ENCODE results near the gene PPT1. TPM values are rescaled to one million over a fixed set of nuclear protein-coding genes. Genes with fewer than 3 reads are reported as not detected.
A peak's percentile ranks its signal among the peaks of the same experiment; 100 is the strongest.
"Not testable (repeated sequence)": the region's sequence is repeated elsewhere in the genome, so short reads cannot be mapped to it uniquely, and the experiment has no call there.

Gene PPT1
- total RNA-seq, 1 donor from 2014 or later = 37.7 TPM

DNA sequence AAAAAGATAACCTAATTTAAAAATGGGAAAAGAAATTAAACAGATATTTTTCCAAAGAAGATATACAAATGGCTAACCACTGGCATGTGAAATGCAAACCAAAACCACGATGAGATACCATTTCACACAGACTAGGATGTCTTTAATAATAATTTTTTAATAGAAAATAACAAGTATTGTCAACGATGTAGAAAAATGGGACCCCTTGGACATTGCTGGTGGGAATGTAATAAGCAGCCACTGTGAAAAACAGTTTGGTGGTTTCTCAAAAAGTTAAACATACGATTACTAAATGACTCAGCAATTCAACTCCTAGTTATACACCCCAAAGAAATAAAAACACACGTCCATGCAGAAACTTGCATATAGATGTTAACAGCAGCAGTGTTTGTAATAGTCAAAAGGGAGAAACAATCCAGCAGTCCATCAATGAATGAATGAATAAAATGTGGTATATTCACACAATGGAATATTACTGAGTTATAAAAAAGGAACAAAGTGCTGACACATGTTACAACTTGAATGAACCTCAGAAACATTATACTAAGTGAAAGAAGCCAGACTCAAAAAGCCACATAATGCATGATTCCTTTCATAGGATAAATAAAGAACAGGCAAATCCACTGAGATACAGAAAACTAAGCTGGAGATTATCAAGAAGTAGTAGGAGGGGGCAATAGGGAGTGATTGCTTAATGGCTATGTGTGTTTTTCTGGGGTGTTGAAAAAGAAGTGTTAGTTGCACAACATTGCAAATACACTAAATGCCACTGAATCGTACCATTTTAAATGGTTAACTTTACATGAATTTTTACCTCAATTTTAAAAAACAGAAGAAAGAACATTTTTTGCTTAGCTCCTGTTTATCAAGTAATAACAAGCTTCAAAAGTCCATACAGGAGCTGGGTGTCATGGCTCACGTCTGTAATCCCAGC, 4.1 kb downstream of the PPT1 start:
- intact Hi-C loops (cut with micrococcal nuclease) = no loop called here
- TF ChIP-seq CTCF (IDR thresholded peaks at IDR 0.05; ENCODE audit: borderline replicate concordance) = no peak
- Histone ChIP-seq H3K27me3 (ENCODE audit: low read depth) (no peaks in the 10 kb centered on the region), H3K9me3 (replicated peaks) (no peaks in the 10 kb centered on the region), H3K27ac (replicated peaks) (no peak overlapping the region), H3K4me1 (peaks cover 22% of the 10 kb centered on the region), H3K4me3 (no peak overlapping the region), H3K36me3 (peaks cover 37% of the 10 kb centered on the region)
- DNase-seq = no peak

DNA sequence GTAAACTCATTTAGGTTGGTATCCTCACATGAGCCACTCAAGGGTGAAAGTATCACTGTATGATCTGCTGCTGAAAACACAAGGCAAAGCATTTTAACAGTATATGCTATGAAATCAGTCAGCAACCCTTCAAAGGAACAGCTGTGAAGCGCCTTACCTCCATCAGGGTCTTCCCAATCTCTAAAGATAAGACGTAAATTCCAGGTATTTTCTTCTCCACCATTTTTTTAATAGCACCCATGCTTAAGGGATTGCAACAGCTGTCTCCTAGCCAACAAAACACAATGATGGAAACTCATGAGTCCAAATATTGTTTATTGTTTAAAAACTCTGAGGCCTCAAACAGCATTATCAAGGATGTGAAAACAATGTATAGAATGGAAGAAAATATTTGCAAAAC, 4.8 kb downstream of the PPT1 start:
- no peak for TF ChIP-seq CTCF (IDR thresholded peaks at IDR 0.05; ENCODE audit: borderline replicate concordance)
- intact Hi-C loops (cut with micrococcal nuclease) = no loop called here
- Histone ChIP-seq H3K36me3 (peaks cover 45% of the 10 kb centered on the region), H3K27ac (replicated peaks) (no peak overlapping the region), H3K4me3 (no peak overlapping the region), H3K4me1 (peaks cover 16% of the 10 kb centered on the region), H3K9me3 (replicated peaks) (no peaks in the 10 kb centered on the region), H3K27me3 (ENCODE audit: low read depth) (no peaks in the 10 kb centered on the region)
- no peak for DNase-seq

- H3K27me3 ChIP-seq (ENCODE audit: low read depth) = no peaks in the 10 kb centered on the region
- H3K4me1 ChIP-seq = peaks cover 2% of the 10 kb centered on the region
- no peak for DNase-seq
- H3K9me3 ChIP-seq (replicated peaks) = no peaks in the 10 kb centered on the region
- TF ChIP-seq CTCF (IDR thresholded peaks at IDR 0.05; ENCODE audit: borderline replicate concordance) = no peak
- H3K27ac ChIP-seq (replicated peaks) = no peak overlapping the region
- H3K36me3 ChIP-seq = peaks cover 58% of the 10 kb centered on the region
- no peak overlapping the region for H3K4me3 ChIP-seq
- intact Hi-C loops (cut with micrococcal nuclease) = no loop called here
These were observed 6.2 kb downstream of the PPT1 start for GRCh38 chr1:40090652-40091355.

DNA sequence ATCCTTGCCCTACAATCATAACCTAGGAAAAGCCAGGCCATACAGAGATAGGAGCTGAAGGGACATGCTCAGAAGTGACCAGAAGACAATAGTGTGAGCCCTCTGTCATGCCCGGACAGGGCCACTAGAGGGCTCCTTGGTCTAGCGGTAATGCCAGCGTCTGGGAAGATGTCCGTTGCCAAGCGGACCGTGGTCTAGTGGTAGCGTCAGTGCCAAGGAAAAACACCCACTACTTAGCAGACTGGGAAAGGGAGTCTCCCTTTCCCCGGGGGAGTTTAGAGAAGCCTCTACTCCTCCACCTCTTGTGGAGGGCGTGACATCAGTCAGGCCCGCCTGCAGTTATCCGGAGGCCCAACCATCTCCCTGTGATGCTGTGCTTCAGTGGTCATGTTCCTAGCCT, 12.3 kb downstream of the PPT1 start:
- H3K27ac ChIP-seq (replicated peaks); H3K4me1 ChIP-seq; H3K27me3 ChIP-seq (ENCODE audit: low read depth); intact Hi-C loops (cut with micrococcal nuclease); H3K9me3 ChIP-seq (replicated peaks): not testable (repeated sequence)
- DNase-seq = peak; percentile 70
- TF ChIP-seq CTCF (IDR thresholded peaks at IDR 0.05; ENCODE audit: borderline replicate concordance) = peak; percentile 93
- Histone ChIP-seq H3K4me3 (peak overlapping the region; percentile 30), H3K36me3 (peaks cover 67% of the 10 kb centered on the region)

DNA sequence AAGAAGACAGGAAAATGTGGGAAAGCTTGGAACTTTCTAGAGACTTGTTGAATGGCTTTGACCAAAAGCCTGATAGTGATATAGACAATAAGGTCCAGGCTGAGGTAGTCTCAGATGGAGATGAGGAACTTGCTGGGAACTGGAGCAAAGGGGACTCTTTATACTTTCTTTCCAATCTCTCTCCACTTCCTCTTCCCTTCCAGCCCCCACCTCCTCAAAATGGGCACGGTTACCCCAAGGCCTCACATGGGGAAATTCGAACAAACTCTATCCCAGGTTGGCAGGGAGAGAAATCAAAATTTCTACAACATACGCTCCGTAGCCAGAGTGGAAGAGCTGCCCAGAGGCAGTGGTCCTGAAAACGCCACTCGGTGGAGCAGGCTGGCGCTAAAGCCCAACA, 15.2 kb downstream of the PPT1 start:
- H3K36me3 ChIP-seq = peaks cover 62% of the 10 kb centered on the region
- no peak for DNase-seq
- no peak for TF ChIP-seq CTCF (IDR thresholded peaks at IDR 0.05; ENCODE audit: borderline replicate concordance)

More for the DNA sequence above, 15.2 kb downstream of the PPT1 start:
- no peak overlapping the region for H3K4me3 ChIP-seq
- H3K27me3 ChIP-seq (ENCODE audit: low read depth) = no peaks in the 10 kb centered on the region
- no peaks in the 10 kb centered on the region for H3K4me1 ChIP-seq
- intact Hi-C loops (cut with micrococcal nuclease) = no loop called here
- no peak overlapping the region for H3K27ac ChIP-seq (replicated peaks)
- no peaks in the 10 kb centered on the region for H3K9me3 ChIP-seq (replicated peaks)
